A673 (cell line): ENCODE data around the gene GMEB1.

Experiments
- CTCF ChIP-seq: fragments of 300-800, 200-600 bp; sonication (generic); conservative IDR thresholded peaks from 2 replicates; pipeline ENCODE4 v1.5.1; 2017; ENCODE audit warnings: low read depth, mild to moderate bottlenecking, antibody characterized with exemption, low read length, moderate library complexity, mixed read lengths
- EZH2 ChIP-seq: fragments of 200-600 bp; sonication (generic); IDR thresholded peaks from 2 replicates; pipeline ENCODE4 v1.6.1; 2017; ENCODE audit warnings: borderline replicate concordance, low read depth, mild to moderate bottlenecking, mixed read lengths, antibody characterized with exemption, low read length; ENCODE audit not compliant: poor library complexity, severe bottlenecking

GRCh38 chr1:28668191-28668955 is at the start of gene GMEB1:
- no peak for TF ChIP-seq CTCF
- TF ChIP-seq EZH2 = no peak
